NK-92 treated with Interleukin-12 subunit alpha and Interleukin-12 subunit beta, amount 100 ng/mL, for 24 hours (cell line): Measurements from ENCODE around the gene SLC25A19.
A peak's percentile ranks its signal among the peaks of the same experiment; 100 is the strongest.
"Not testable (repeated sequence)": the region's sequence is repeated elsewhere in the genome, so short reads cannot be mapped to it uniquely, and the experiment has no call there.

Experiments used
- DNase-seq: peaks from one replicate; lab custom pipeline; 2025; lab: John Stamatoyannopoulos, UW

Gene SLC25A19

DNA sequence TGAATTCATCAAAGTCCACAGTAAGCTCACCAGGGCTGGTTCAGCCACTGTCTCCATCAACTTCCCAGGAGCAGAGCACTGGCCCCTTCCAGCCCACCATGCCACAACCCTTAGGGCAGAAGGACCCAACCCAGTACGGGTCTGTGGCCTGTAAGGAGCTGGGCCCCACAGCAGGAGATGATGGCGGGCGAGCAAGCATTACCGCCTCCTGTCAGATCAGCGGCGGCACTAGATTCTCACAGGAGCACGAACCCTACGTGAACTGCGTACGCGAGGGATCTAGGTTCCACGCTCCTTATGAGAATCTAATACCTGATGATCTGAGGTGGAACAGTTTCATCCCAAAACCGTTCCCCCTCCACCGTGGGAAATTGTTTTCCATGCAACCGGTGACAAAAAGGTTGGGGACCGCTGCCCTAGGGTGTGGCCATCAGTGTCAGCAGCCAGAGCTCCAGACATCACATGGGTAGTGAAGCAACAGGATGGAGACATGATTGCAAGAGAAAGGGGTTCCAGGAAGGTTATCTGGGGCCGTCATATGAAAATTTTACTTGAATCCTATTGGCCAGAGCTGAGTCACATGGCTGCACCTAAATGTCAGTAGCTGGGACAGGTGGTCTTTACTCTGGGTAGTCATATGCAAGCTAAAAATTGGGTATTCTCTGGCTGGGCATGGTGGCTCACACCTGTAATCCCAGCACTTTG, 12.4 kb upstream of the SLC25A19 start:
- DNase-seq: no peak

DNA sequence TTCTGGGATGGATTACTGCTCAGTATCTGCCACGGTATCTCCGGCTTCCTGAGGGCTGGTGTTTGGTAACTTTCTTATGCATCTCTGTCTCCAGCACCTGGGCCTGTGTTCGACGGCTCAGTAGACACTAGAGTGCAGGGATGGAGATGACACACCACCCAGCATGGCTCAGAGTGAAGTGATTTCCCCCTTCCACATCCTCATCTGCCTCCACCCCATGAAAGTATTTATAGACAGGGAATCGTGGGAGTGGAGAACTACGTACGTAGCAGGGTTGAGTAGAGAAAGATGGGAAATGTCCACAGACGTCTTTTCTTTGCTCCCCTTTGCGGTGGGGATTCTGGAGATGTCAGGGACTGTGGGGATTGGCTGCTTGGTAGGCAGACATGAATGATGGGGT, 11.8 kb upstream of the SLC25A19 start:
- no peak for DNase-seq

DNA sequence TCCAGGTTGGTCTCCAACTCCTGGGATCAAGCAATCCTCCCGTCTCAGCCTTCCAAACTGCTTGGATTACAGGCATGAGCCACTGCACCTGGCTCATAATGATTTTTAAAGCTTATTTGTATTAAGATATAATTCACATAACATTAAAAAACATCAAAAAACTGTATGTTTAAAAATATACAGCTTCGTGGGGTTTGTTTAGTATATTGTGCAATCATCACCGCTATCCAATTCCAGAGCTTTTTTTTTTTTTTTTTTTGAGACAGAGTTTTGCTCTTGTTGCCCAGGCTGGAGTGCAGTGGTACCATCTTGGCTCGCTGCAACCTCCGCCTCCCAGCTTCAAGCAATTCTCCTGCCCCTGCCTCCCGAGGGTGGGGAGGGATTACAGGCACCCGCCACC, 11.0 kb upstream of the SLC25A19 start:
- DNase-seq: no peak

DNA sequence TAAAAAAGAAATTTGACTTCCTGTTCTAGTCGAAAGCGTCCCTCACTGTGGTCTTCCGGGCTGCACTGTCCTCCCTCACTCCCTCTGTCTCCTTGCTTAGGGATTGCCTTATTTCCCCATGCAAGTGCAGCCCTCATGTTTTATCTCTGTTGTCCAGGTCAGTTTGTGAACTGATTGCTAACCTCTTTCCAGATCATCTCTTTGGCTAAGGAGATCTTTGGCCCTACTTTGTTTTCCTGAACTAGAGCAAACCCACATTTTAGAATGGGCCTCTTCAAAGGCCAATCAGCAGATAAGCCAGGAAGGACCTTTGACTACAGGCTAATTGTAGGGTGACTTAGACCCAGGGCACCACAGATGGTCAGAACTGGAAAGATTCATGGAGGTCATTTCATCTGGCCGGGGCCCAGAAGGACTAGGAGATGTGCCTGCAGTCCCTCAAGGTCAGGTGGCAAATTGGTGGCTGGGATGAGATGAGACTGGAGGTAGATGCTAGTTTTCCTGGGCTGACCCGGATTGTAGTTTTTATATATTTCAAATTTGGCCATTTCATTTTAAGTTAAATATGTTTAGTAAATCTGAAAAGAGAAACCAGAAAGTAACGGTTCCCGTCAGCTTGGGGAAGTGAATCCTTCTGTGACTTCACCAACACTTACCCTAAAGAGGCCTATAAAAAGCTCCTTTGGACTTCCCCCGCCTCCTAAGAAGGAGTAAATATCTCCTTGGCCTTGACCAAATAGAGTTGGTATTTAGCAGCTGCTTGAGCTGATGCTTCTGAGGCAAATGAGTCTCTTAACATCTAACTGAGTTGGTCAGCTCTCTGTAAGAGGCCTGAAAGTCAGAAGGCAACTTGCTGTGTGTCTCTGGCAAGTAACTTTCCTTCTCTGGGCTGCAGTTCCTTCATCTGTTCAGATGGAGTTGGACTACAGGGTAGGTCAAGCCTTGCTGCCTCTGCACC, 6.2 kb upstream of the SLC25A19 start:
- DNase-seq: no peak

DNA sequence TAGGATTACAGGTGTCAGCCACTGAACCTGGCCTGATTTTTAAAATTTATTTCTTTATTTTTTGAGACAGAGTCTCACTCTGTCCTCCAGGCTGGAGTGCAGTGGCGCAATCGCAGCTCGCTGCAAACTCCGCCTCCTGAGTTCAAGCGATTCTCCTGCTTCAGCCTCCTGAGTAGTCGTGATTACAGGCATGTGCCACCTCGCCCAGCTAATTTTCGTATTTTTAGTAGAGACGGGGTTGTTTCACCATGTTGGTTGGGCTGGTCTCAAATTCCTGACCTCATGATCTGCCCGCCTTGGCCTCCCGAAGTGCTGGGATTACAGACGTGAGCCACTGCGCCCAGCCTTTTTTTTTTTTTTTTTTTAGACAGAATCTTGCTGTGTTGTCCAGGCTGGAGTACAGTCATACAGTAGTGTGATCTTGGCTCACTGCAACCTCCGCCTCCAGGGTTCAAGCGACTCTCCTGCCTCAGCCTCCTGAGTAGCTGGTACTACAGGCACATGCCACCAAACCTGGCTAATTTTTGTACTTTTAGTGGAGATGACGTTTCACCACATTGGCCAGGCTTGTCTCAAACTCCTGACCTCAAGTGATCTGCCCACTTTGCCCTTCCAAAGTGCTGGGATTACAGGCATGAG, 3.7 kb upstream of the SLC25A19 start:
- DNase-seq: not testable (repeated sequence)

DNA sequence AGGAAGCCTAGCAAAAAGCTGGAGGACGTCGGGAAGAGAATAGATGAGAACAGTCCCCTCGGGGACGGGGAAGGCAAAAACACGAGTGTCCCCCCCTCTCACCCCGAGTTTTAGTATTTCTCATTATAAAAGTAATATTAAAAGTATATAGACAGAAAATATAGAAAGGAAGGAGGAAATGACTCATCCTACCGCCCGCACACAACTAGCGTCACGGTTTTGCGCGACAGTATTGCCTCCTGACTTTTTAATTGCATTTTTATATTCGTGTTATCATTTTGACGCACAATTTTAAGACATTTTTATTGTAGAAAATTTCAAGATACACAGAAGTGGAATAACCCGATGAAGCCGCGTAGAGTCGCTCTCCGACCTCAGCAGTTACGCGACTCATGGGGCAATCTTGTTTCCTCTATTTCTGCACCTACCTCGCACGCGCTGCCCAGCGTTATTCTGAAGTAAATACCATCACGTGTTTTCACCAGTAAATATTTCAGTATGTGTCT, 652 bp upstream of the SLC25A19 start:
- DNase-seq: peak; percentile 55

DNA sequence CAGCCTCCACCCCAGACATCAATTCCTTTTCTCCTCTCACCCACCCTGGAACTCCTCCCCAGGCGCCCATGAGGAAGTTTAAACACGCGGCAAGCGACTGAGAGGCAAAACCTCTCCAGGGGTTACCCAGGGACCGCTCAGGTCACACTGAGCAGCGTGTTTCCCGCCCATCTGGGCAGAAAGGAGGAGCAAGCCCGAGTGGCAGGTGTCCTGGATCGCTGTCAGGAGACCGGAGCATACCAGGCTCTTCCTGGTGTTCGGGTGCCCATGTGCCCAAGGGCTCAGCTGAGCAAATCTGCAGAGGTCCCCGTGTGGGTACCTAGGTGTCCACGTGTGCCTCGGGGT, 491 bp downstream of the SLC25A19 start:
- peak; percentile 57 for DNase-seq

DNA sequence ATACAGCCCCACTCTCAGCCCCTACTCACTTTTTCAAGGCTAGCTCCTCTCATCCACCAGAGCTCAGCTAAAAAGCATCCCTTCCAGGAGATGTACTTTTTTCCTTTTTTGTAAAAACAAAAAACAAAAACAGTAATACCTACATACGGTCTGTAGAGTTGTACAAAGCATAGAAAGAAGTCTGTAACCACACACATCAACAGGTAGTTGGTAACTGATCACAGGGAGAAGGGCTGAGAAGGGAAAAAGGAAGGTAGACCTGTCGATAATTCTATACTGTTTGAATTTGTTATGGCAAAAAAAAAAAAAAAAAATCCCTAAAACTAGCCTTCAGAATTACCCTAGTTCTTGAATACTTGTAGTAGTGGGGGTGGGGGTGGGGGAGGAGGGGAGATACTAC, 874 bp downstream of the SLC25A19 start:
- DNase-seq: no peak

DNA sequence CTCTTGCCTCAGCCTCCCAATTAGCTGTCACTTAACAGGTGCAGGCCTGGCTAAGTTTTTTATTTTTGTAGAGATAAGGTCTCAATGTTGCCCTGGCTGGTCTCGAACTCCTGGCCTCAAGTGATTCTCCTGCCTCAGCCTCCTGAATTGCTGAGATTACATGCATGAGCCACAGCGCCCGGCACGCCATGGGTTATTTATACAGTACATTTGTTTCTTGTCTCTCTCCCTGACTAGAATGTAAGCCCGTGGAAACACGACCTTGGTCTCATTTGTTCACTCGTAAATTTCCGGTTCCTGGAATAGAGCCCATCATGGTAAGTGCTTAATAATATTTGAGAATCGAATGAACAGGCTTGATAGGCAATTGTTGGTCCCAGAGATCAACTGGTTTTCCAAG, 2.0 kb downstream of the SLC25A19 start:
- DNase-seq: no peak

DNA sequence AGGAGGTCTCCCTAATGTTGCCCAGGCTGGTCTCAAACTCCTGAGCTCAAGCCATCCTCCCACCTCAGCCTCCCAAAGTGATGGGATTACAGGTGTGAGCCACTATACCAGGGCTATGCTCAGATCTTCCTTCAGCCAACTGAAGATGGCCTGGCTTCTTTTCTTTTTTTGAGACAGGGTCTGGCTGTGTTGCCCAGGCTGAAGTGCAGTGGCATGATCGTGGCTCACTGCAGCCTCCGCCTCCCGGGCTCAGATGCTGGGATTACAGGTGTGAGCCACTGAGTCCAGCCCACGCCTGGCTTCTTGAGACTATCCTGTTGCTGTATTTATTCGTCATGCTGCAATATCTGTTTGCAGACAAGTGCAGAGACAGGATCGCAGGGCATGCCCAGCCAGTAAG, 4.1 kb downstream of the SLC25A19 start:
- DNase-seq: no peak

DNA sequence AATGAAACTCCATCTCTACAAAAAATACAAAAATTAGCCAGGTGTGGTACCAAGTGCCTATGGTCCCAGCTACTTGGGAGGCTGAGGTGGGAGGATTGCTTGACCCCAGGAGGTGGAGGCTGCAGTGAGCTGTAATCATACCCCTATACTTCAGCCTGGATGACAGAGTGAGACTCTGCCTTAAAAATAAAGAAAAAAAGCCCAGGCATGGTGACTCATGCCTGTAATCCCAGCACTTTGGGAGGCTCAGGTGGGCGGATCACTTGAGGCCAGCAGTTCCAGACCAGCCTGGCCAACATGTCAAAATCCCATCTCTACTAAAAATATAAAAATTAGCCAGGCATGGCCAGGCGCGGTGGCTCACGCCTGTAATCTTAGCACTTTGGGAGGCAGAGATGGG, 9.0 kb downstream of the SLC25A19 start:
- not testable (repeated sequence) for DNase-seq

DNA sequence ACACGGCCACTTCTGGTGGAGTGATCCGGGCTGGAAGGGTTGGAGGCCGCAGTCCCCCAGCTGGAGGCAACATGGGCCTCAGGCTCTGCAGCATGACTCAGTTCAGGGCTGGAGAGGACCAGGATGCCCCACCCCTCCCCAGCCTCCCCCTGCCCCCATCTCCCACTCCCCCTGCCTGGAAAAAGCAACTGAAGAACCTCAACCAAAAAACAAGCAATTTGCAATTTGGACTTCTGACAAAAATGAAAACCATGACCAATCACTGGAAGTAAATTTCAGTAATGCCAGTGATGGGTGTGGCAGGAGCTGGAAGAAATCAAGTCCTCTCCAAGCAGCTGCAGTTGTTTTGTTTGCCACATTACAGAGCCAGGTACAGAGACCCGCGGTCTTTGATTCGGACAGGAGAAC, 11.6 kb downstream of the SLC25A19 start:
- DNase-seq: no peak

DNA sequence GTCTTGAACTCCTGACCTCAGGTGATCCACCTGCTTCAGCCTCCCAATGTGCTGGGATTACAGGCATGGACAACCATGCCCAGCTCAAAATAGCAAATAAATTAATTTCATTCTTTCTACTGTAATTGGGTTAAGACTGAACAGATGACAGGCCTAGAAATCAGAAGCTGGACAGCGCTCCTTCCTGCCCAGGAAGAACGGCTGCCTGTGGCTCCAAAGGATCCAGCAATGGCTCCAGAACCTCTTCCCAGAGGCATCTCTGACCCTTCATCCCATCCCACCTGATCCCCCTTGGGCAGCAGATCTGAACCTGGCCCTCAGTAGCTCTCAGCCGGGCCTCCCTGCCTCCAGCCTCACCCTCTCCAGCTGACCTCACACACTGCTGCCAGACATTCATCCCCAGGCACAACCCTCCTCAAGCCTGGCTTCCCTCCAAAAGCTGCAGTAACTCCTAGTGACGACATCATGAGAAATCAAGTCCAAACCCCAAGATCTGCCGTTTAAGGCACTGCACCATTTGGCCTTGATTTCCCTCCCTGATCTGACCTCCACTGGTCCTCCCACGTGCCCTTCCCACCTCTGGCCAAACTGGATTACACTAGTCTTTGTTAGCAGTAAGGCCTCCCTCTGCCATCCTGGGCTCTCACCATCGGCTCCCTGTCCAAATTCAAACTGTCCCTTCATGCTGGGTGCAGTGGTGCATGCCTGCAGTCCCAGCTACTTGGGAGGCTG, 15.1 kb downstream of the SLC25A19 start:
- DNase-seq: no peak

DNA sequence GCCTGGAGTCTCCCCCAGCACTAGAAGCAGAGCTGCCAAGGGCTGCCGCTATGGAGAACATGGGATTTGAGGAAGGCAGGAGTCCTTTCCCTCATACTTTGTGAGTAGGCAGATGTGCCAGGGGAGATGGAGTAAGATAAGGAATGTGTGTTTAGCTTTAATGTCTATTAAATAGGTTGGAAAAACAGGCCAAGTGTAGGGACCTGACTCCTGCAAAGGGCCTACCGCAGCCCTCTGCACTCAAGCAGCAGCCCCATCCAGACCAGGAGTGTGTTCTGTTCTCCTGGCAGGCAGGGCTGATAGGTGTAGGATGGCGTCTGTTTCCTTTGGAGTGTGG, 16.4 kb downstream of the SLC25A19 start:
- DNase-seq: no peak

DNA sequence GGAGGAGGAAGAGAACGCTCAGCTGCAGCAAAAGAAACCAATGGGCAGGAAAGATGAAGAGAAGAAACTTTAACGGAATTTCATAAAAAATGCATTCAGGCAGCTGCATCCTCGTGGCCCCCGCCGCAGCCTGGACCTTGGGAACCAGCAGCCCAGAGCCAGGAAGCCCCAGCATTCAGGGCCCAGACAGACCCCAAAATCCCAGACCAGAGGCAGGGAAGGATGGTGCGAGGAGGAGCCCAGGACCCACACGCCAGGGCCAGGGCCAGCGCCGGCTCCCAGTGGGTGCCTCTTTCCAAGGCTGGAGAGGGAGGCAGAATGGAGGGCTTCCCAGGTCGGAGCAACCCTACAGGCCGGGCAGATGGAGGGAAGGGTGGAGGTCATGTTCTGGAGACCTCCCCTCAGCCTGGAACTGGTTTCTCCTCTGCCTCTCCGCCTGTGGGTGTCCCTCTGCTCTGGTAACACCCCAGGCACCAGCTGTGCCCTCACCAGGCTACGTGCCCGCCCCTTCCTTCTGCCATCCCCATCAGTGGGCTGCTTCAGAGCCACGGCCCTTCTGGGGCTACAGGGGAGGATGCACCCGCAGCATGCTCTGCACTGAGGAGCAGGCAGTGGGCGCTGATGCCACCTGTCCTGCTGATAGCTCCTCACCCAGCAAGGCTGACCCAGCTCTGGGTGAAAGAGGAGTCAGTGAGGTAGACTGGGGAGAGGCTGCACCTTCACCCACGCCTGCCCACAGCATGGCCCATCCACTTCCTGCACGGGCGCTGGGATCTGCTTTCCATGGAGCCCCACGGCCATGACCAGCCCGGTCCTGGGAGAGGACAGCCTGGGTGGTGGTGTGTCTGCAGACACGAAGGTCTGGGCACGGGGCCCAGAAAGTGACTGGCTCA, 17.0 kb downstream of the SLC25A19 start:
- DNase-seq: no peak

DNA sequence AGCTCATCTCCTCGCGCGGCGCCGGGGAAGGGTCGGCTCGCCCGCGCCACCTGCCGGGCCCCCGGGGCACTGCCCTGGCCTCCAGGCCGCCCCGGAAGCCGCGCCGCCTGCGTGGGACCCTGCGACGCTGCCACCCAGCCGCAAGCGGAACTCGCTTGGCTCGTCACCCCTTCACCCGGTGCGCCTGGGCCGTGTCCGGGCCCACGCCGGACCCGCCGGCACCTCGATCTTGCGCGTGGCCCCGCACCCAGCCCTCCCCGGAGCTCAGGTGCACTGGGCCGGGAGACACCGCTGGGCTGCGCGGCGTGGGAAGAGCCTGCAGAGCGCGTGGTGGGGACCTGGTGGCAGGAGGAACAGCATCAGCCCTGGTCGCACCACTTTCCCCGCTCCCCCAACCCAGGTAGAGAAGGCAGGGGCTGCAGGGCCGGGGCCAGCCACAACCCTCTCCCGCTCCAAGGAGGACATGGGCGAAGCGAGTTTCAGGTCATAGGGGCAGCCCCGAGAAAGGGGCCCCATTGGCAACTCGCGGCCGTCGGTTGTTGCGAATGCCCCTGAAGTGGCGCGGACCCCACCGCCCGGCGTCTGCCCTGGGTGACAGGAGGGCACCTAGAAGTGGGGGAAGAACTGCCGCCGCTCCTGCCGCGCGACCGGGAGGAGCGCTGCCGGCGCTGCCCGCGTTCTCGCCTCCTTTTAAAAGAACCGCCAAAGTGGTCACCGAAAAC, 17.8 kb downstream of the SLC25A19 start:
- DNase-seq: peak; percentile 65

DNA sequence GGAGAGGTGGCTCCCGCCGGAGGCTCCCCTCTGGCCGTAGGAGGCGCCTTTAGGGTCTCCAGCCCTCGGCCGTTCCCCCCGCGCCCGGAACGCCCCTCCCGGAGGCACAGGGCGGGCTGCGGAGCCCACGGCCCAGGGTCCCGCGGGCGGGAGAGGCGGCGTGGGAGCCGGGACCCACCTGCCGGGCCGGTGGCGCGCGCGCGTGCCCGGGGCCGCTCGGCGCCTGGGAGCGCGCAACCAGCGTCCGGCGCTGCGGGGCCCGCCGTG, 18.3 kb downstream of the SLC25A19 start, which contains the start of gene MIF4GD:
Gene MIF4GD (minus strand): TSS at position 266 of the 267 bp plus-strand sequence. CDS start 1,036 bp downstream, outside the sequence.
- no peak for DNase-seq

DNA sequence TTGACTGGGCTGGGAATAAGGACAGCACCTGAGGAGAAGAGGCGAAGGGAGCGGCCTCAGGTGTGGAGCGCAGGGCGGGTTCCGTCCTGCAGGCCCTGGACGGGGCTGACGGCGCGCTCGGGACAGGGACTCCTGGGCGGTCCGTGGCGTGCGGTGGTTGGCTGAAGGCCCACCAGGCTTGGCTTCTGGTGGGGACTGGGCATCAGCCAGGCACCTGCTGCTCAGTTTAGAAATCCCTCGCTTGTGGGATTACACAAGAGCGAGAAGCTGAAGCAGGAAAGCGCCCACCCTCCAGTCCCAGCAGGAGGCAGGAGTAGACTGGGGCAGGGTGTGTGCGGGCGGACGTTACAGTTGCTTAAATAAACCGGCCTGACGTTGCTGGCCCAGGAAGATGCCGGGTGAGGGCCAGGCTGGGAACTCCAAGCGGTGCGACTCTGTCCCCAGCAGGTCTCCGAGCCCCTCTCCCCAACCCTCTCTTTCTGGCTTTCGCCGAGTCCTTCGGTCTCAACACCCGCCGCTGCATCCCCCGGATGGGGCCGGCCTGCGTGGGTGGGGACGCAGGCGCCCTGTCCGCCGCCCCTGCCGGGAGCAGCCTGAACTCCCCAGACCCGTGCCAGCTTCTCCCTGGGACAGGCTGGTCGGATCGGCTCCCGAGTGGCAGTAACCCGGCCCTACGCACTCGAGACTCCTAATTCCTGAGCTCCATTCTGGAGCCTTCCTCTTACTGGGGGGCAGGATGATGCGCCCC, 18.8 kb downstream of the SLC25A19 start:
- DNase-seq: peak; percentile 57

DNA sequence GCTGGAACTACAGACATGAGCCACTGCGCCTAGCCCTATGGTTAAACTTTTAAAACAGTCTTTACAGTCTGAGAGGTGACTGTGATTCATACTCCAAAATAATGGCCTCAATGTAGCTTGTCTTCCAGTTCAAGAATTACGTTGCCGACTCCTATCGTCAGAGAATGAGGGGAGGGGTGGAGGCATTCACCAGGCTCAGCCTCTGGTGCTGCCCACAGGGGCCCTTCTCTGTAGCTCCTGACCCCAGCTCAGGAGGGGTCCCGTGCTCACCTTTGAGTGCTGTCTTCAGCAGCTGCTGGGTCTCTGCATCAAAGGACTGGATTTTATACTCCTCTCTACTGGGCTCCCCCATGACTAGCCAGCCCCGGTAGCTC, 19.4 kb downstream of the SLC25A19 start:
- DNase-seq: no peak
